ENCODE data around the gene SIGLEC12. TPM values are rescaled to one million over a fixed set of nuclear protein-coding genes. Genes with fewer than 3 reads are reported as not detected.

Gene SIGLEC12
- total and polyA plus RNA-seq, 9 of the 15 experiments (the other 6 are each of a cell fraction or from before 2014, with no cell fraction given) = 0.08 to 1.3 (median 0.54) TPM

DNA sequence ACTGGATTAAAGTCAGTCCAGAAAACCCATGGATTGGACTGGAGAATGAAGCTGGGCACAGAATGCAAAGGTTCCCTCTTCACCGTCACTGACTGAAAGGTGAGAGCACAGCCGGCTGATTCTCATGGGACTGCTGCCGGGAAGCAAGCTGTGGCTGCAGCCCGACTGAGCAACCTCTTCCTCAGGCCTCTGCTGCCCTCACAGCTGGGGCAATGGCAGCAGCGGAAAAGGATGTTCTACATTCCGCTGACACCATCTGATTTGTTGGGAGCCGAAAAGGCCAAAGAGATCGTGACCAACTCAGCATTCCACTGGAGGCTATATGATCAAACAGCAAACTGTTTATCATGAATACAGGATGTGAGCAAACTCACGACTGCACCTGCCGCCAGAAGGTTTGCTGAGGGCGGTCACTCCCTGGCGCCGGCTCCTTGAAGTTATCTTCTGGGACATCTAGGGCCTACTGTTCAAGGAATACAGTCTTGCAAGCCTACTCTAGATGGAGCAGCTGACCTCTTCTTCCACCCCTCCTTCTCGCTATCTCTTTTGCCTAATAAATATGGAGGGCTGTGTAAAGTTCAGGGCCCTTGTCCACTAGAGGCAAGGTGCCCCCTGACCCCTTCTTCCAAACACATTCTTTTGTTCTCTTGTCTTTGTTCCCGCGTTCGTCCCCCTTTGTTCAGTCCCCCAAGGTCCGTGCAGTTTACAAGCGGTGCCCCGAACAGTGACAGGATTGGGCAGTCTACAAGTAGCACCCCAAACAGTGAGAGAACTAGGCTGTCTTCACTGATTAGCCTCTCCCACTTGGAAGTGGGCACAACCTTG is 49.5 kb upstream of the SIGLEC12 start (continued):
- TF ChIP-seq, protein P1, sequence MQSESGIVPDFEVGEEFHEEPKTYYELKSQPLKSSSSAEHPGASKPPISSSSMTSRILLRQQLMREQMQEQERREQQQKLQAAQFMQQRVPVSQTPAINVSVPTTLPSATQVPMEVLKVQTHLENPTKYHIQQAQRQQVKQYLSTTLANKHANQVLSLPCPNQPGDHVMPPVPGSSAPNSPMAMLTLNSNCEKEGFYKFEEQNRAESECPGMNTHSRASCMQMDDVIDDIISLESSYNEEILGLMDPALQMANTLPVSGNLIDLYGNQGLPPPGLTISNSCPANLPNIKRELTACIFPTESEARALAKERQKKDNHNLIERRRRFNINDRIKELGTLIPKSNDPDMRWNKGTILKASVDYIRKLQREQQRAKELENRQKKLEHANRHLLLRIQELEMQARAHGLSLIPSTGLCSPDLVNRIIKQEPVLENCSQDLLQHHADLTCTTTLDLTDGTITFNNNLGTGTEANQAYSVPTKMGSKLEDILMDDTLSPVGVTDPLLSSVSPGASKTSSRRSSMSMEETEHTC (IDR thresholded peaks at IDR 0.05) = no peak
- TF ChIP-seq PHB (CRISPR knock-in tag; IDR thresholded peaks at IDR 0.05) = 0 out of 2 replicates have a peak, but pooled peaks have one; percentile 47
- no peak for TF ChIP-seq PRPF4 (IDR thresholded peaks at IDR 0.05; ENCODE audit: insufficient read depth, low read depth, low read length, poor library complexity, severe bottlenecking)
- 0 out of 2 replicates have a peak, but pooled peaks have one; percentile 9 for TF ChIP-seq TCF7 (IDR thresholded peaks at IDR 0.05; ENCODE audit: borderline replicate concordance)
- no peak for TF ChIP-seq POLR2AphosphoS5 (IDR thresholded peaks at IDR 0.05; ENCODE audit: control insufficient read depth, insufficient read depth, low read depth, low read length)
- TF ChIP-seq, protein P2, sequence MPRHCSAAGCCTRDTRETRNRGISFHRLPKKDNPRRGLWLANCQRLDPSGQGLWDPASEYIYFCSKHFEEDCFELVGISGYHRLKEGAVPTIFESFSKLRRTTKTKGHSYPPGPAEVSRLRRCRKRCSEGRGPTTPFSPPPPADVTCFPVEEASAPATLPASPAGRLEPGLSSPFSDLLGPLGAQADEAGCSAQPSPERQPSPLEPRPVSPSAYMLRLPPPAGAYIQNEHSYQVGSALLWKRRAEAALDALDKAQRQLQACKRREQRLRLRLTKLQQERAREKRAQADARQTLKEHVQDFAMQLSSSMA (CRISPR knock-in tag; IDR thresholded peaks at IDR 0.05) = peak; percentile 84; the same call in 1 of the 2 replicates
- 0 out of 2 replicates have a peak, but pooled peaks have one; percentile 2 for TF ChIP-seq NFE2 (IDR thresholded peaks at IDR 0.05; ENCODE audit: low read depth)
- TF ChIP-seq, protein P3, sequence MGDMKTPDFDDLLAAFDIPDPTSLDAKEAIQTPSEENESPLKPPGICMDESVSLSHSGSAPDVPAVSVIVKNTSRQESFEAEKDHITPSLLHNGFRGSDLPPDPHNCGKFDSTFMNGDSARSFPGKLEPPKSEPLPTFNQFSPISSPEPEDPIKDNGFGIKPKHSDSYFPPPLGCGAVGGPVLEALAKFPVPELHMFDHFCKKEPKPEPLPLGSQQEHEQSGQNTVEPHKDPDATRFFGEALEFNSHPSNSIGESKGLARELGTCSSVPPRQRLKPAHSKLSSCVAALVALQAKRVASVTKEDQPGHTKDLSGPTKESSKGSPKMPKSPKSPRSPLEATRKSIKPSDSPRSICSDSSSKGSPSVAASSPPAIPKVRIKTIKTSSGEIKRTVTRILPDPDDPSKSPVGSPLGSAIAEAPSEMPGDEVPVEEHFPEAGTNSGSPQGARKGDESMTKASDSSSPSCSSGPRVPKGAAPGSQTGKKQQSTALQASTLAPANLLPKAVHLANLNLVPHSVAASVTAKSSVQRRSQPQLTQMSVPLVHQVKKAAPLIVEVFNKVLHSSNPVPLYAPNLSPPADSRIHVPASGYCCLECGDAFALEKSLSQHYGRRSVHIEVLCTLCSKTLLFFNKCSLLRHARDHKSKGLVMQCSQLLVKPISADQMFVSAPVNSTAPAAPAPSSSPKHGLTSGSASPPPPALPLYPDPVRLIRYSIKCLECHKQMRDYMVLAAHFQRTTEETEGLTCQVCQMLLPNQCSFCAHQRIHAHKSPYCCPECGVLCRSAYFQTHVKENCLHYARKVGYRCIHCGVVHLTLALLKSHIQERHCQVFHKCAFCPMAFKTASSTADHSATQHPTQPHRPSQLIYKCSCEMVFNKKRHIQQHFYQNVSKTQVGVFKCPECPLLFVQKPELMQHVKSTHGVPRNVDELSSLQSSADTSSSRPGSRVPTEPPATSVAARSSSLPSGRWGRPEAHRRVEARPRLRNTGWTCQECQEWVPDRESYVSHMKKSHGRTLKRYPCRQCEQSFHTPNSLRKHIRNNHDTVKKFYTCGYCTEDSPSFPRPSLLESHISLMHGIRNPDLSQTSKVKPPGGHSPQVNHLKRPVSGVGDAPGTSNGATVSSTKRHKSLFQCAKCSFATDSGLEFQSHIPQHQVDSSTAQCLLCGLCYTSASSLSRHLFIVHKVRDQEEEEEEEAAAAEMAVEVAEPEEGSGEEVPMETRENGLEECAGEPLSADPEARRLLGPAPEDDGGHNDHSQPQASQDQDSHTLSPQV (IDR thresholded peaks at IDR 0.05) = peak; percentile 58; the same call in 1 of the 2 replicates
- TF ChIP-seq FOXM1 (IDR thresholded peaks at IDR 0.05; ENCODE audit: low read depth) = no peak
- no peak for TF ChIP-seq FOXM1 (CRISPR knock-in tag; IDR thresholded peaks at IDR 0.05; ENCODE audit: low read depth)
- peak; percentile 23 for TF ChIP-seq TAF1 (IDR thresholded peaks at IDR 0.05; ENCODE audit: control insufficient read depth, extremely low read depth, insufficient read depth, low read length, severe bottlenecking)
- TF ChIP-seq ZNF830 (CRISPR knock-in tag; IDR thresholded peaks at IDR 0.05) = peak; percentile 93; the same call in 1 of the 2 replicates
- TF ChIP-seq ZNF316 (IDR thresholded peaks at IDR 0.05) = peak; percentile 73
- peak; percentile 28; the same call in 1 of the 2 replicates for TF ChIP-seq GABPA (tag; conservative IDR thresholded peaks at IDR 0.05; ENCODE audit: low read depth)
- no peak for TF ChIP-seq NONO (IDR thresholded peaks at IDR 0.05; ENCODE audit: low read depth in 2 of 2, low read length in 1 of 2)

Measured in K562 (cell line).